SK-N-MC (cell line): ENCODE measurements around the gene CREB5.

Experiments used
- EZH2 ChIP-seq: fragments of 200-600 bp; sonication (generic); IDR thresholded peaks from one replicate; pipeline ENCODE4 v1.6.1; 2017; ENCODE audit warnings: antibody characterized with exemption
- POLR2AphosphoS5 ChIP-seq: IDR thresholded peaks from 2 replicates; pipeline ENCODE4 v1.6.1; 2012; ENCODE audit warnings: mild to moderate bottlenecking, low read depth, low read length, borderline replicate concordance

- no peak for TF ChIP-seq POLR2AphosphoS5
- no peak for TF ChIP-seq EZH2
These were observed 445.9 kb downstream of the CREB5 start for GRCh38 chr7:28858206-28858605.
